Right hindlimb (tissue), 1 donor: ENCODE data around the gene PDPK1.
"Not testable (repeated sequence)": the region's sequence is repeated elsewhere in the genome, so short reads cannot be mapped to it uniquely, and the experiment has no call there.

Experiments
- DNase-seq: peaks from one replicate; pipeline ENCODE4 v3.0.0-alpha.2; 2018

Gene PDPK1

DNA sequence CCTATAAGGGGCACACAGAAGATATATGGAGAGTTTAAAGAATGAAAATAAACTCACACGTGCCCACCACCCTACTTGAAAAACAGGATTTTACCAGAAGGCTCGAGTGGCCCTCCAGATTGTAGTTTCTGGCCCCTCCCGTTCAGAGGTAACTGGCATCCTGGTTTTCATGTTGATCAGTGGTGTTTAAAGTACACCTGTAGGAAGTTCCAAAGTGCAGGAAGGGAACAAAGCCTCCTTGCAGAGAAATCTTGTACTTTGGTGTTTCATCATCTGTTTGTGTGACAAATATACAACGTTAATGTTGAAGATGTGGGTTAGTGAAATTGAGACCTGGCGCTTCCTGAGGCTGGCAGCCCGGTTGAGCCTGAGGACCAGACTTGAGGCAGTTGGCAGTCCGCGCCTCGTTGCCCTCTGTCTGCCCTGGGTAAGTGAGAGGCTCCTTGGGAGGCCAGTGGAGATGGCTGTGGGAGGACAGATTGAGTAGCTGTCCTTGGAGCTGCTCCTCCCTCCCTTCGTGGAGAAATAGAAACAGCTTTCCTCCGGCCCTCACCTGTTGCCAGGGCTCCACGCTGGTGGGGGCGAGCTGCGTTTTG is 12.6 kb downstream of the PDPK1 start:
- DNase-seq: not testable (repeated sequence)

- not testable (repeated sequence) for DNase-seq
Observed at GRCh38 chr16:2551420-2551889, 13.6 kb downstream of the PDPK1 start.

GRCh38 chr16:2554709-2555425 is 17.0 kb downstream of the PDPK1 start:
- DNase-seq: not testable (repeated sequence)

GRCh38 chr16:2557150-2557549 is 19.3 kb downstream of the PDPK1 start:
- DNase-seq: not testable (repeated sequence)

GRCh38 chr16:2560131-2560797 is 22.4 kb downstream of the PDPK1 start:
- DNase-seq: not testable (repeated sequence)

DNA sequence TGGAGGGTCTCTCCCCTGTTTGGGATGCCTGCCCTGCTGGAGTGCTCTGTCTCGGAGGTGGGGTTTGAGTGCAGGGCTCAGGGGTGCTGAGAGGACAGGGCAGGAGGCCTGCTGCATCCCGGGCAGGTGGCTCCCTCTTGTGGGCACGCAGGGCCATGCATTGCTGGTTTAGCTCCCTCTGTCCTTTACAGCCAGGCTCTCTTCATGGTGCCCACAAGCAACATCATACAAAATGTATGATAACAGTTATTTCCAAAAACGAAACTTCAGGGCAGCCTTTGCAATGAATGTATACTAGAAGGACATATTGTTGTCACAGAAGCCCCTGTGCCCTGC is 22.9 kb downstream of the PDPK1 start:
- DNase-seq: not testable (repeated sequence)

DNA sequence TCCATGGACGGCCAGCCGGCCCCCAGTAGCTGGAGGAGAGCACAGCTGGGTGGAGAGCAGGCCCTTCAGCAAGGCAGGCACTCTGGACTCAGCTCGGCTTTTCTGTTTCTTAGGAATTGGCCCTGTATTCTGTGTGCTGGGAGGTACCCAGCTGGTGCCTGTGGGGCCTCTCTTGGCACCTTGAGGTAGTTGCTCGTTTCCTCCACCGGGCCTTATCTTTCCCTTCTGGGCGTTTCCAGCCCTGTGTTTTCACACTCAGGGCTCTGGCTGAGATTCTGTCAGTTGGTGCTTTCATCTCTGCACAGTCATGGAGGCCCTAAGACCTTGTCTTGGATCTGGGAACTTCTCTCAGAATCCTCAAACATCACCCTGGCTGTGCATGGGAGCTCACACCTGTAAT is 29.7 kb downstream of the PDPK1 start:
- DNase-seq: not testable (repeated sequence)

DNA sequence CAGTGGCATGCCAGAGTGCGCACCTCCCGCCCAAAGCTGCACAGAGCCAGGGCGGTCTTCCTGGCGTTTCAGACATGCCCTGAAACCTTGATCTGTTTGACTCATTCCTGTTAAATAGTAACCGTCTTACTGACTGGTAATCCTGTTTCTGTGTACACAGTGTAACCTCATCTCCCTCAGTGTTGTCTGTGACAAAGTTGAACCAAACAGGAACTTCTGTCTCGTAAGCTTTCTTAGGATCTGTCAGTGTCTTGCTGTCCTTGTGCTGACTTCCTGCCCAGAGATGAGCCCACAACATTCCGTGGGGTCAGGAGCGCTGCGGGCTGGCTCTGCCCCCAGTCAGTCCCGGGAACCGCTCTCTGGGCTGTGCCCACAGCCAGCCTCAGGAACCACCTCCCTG is 30.8 kb downstream of the PDPK1 start:
- not testable (repeated sequence) for DNase-seq

GRCh38 chr16:2572704-2573103 is 34.9 kb downstream of the PDPK1 start:
- not testable (repeated sequence) for DNase-seq

- DNase-seq: not testable (repeated sequence)
Observed at GRCh38 chr16:2575839-2576238, 38.0 kb downstream of the PDPK1 start.

GRCh38 chr16:2577044-2577443 is 39.2 kb downstream of the PDPK1 start:
- DNase-seq: not testable (repeated sequence)

DNA sequence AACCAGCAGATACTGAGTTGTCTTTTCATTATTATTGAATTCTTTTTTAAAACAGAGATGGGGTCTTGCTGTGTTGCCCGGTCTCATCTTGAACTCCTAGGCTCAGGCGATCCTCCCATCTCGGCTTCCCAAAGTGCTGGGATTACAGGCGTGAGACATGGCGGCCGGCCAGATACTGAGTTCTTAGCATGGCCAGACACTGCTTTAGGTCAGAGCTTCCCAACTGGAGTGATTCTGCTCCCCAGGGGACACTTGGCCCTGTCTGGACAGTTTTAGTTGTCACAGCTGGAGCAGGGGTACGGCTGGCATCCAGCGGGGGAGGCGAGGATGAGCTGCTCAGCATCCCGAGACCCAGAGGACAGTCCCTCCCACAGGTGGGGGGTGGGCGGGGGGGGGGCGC is 41.1 kb downstream of the PDPK1 start:
- not testable (repeated sequence) for DNase-seq

- peak; percentile 22 for DNase-seq
Observed at GRCh38 chr16:2580143-2580542, 42.3 kb downstream of the PDPK1 start.

GRCh38 chr16:2580818-2581217 is 43.0 kb downstream of the PDPK1 start:
- not testable (repeated sequence) for DNase-seq

DNA sequence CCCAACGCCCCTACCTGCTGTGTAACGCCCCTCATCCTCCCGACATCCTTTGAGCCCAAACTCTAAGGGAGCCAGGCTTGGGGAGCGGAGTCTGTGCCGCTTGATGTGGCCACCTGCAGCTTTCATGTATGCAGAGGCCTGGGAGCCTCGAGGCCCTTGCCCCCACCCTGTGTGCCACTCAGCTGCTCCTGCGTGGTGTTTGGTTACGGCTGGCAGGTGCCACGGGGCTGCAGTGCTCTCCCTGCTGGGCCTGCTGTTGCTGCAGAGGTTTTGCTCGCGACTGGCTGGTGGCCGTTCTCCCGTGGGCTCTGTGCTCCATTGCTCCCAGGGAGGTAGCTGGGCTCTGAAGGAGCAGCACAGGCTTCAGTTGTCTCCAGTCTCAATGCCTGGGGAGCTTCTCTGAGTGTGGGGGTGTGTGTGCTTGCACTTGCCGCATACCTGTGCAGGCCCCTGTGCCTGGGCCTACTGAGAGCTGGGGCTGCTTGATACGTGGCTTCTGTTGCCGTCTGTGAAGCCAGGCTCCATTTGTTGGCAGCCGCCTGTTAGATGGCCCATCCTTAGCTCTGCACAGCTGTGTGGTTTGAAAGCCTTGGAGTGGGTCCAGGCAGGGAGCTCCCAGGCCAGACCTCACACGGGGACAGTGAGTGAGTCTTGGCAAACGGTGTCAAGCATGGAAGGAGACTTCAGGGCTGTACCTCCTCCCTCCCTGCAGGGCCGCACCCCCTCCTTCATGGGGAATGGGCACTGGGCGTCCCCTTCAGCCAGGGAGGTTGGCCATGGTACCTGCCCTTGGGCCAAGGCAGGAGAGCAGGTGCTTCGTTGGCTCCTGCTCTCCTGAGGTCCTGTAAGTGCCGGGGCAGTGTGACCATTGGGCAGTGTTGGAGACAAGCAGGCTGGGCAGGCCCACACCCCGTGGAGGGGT is 47.2 kb downstream of the PDPK1 start:
- peak; percentile 84 for DNase-seq

DNA sequence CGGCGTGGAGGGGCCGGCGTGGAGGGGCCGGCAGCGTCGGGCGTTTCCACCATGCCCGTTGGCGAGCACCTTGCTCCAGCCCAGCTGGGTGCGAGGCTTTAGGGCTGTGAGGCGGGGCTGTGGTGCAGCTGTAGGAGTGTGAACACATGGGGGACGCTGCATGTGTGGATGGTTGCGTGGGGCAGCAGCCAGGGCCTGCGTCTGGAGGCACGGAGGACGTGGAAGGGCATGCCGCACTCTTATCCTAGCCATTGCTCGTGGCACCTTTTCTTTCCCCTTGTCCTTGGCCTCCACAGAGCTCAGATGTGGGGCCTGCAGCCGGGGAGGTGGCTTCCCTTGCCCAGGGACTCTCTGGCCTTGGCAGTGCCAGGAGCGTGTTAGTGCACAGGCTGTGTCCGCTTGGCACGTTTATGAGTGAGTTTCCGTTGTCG is 47.8 kb downstream of the PDPK1 start:
- DNase-seq: peak; percentile 19

GRCh38 chr16:2586241-2586640 is 48.4 kb downstream of the PDPK1 start:
- no peak for DNase-seq

GRCh38 chr16:2586901-2587480 is 49.2 kb downstream of the PDPK1 start:
- no peak for DNase-seq

- DNase-seq: no peak
Observed at GRCh38 chr16:2587891-2588565, 50.2 kb downstream of the PDPK1 start.

GRCh38 chr16:2591476-2592240 is 53.8 kb downstream of the PDPK1 start:
- DNase-seq: no peak

DNA sequence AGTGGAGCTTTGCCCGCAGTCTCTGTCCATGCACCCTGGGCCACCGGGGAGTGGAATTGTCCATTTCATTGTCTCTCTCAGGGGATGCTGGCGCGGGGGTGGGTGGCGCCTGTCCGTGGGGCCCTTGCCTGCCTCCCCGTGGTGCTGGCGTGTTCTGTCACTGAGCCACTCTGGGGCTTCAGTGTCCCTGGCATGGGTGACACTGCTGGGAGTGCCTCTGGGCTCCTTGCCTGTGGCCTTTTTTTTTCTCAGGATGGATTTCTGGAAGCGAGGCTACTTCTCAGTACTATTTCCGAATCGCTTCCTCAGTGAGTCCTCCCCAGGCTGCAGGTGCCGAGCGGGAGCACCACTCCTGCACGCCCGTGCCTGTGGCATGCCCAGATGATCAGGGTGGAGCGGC is 55.0 kb downstream of the PDPK1 start:
- no peak for DNase-seq
